ENCODE measurements around the gene USP19.

Gene USP19

GRCh38 chr3:49120438-49121131 lies at the start of gene USP19:
Gene USP19, minus strand, starts transcription at chr3:49120823. Its CDS starts 1,678 bp downstream, at chr3:49119145.
- DNase-seq (ENCODE audit: low read depth in 2 of 2), result peak; percentile 82 to 86

- no peak for DNase-seq (ENCODE audit: low read depth in 2 of 2)
Measured at GRCh38 chr3:49166752-49167556, 46.3 kb upstream of the USP19 start.

GRCh38 chr3:49165771-49166751 lies 45.4 kb upstream of the USP19 start, which contains the start of gene CCDC71:
Gene CCDC71, minus strand, starts transcription at chr3:49166331. Its CDS starts 2,123 bp downstream, at chr3:49164208.
- peak; percentile 34 to 53 for DNase-seq (ENCODE audit: low read depth in 2 of 2)

- DNase-seq (ENCODE audit: low read depth in 2 of 2), result no peak
Measured at GRCh38 chr3:49164983-49165720, 44.5 kb upstream of the USP19 start.

GRCh38 chr3:49163609-49164008 lies 43.0 kb upstream of the USP19 start:
- DNase-seq (ENCODE audit: low read depth in 2 of 2), result no peak

GRCh38 chr3:49162751-49163419 lies 42.3 kb upstream of the USP19 start:
- DNase-seq (ENCODE audit: low read depth in 2 of 2), result no peak

- no peak for DNase-seq (ENCODE audit: low read depth in 2 of 2)
Measured at GRCh38 chr3:49161808-49162530, 41.3 kb upstream of the USP19 start.

- DNase-seq (ENCODE audit: low read depth in 2 of 2), result no peak
Measured at GRCh38 chr3:49161197-49161596, 40.6 kb upstream of the USP19 start.

GRCh38 chr3:49158792-49159191 lies 38.2 kb upstream of the USP19 start:
- no peak for DNase-seq (ENCODE audit: low read depth in 2 of 2)

GRCh38 chr3:49158103-49158709 lies 37.6 kb upstream of the USP19 start:
- peak in 1 of 2 donors; percentile 34 for DNase-seq (ENCODE audit: low read depth in 2 of 2)

- DNase-seq (ENCODE audit: low read depth in 2 of 2), result no peak
Measured at GRCh38 chr3:49157289-49157688, 36.7 kb upstream of the USP19 start.

GRCh38 chr3:49153349-49153912 lies 32.8 kb upstream of the USP19 start:
- no peak for DNase-seq (ENCODE audit: low read depth in 2 of 2)

GRCh38 chr3:49151610-49152009 lies 31.0 kb upstream of the USP19 start:
- DNase-seq (ENCODE audit: low read depth in 2 of 2), result no peak

- DNase-seq (ENCODE audit: low read depth in 2 of 2), result no peak
Measured at GRCh38 chr3:49148159-49148558, 27.5 kb upstream of the USP19 start.

GRCh38 chr3:49140080-49140479 lies 19.5 kb upstream of the USP19 start:
- DNase-seq (ENCODE audit: low read depth in 2 of 2), result no peak

- no peak for DNase-seq (ENCODE audit: low read depth in 2 of 2)
Measured at GRCh38 chr3:49135499-49135898, 14.9 kb upstream of the USP19 start.

- DNase-seq (ENCODE audit: low read depth in 2 of 2), result no peak
Measured at GRCh38 chr3:49134471-49135265, 14.0 kb upstream of the USP19 start.

- DNase-seq (ENCODE audit: low read depth in 2 of 2), result no peak
Measured at GRCh38 chr3:49133226-49133951, 12.8 kb upstream of the USP19 start.

Measured in stimulated activated CD8-positive, alpha-beta memory T cell treated with anti-CD3 and anti-CD28 coated beads, Interleukin-7, amount 100 ng/mL, for 1 hour (primary cell).